HG03460 (cell line): ENCODE results near the gene THAP2.
A peak's percentile ranks its signal among the peaks of the same experiment; 100 is the strongest.
"Not testable (repeated sequence)": the region's sequence is repeated elsewhere in the genome, so short reads cannot be mapped to it uniquely, and the experiment has no call there.

Experiments used
- ATAC-seq: cut with Tn5 transposase; IDR thresholded peaks from one replicate; pipeline ENCODE4 v1.9.1; 2021; ENCODE audit not compliant: unreplicated experiment

The THAP2 gene

DNA sequence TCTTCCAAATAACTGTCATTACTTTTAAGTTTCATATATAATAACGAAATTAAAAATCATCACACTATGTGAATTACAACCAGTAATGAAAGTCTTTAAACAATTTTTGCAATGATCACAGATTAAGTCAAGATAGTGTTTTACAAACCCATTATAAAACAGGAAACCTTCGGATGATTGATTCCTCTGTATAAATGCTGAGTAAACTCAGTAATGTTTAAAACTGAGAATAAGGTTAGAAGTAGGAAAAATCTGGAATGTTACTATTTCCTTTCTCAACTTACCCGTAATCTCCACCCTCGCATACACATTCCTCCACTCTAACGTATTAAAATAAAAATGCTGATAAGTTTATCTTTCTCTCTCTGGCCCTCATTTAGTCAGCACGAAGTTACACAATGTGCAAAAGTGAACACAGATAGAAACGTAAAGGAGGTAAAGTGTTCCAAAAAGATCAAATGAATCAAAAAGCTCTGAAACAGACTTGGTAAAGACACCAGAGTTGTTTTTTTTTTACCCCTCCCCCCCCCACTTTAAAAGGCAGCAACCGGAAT, 2.0 kb upstream of the THAP2 start:
- no peak for ATAC-seq

GRCh38 chr12:71662849-71663560, 1.1 kb upstream of the THAP2 start:
- ATAC-seq = peak; percentile 26

DNA sequence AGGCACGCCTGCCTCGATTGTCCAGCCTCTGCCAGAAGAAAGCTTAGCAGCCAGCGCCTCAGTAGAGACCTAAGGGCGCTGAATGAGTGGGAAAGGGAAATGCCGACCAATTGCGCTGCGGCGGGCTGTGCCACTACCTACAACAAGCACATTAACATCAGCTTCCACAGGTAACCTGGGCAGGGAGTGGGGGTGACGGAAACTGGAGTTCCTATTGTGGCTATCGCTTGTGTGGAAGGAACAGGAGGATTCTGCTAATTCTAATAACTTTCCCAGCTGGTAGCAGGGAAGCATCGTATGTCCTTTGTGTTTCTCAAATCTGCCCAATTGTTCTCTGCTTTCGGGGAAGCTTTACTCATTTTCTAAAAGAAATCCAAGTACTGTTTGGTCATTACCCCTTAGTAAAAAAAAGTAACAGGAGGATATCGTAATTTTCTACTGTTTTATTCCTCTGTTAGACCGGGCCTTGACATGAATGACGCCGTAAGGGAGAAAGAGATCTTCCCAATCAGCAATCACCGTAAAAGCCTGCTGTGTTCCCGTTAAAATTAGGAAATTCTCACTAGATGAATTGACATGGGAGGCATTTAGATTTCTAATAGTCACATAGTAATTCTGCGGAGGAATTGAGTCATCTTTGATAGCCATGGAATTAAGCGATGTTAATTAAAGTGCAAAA, 449 bp downstream of the THAP2 start:
- peak; percentile 8 for ATAC-seq

DNA sequence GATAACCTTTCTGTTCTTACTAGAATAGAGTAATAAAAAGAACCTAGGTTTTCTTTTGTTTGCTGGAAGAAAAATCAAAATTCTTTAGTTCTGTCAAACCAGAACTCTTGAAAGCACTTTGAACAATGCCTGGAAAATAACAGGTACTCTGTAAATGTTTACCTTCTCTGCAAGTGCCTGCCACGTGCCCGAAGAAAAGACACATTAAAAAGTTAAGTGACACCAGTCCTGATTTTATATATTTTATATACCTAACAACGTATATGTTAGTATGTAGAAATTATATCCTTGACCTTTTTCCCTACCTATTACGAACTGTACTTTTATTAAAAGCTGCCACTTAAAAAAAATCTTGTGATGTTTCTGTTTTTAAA, 976 bp downstream of the THAP2 start:
- no peak for ATAC-seq

- no peak for ATAC-seq
Measured at GRCh38 chr12:71666259-71666658, 2.2 kb downstream of the THAP2 start.

DNA sequence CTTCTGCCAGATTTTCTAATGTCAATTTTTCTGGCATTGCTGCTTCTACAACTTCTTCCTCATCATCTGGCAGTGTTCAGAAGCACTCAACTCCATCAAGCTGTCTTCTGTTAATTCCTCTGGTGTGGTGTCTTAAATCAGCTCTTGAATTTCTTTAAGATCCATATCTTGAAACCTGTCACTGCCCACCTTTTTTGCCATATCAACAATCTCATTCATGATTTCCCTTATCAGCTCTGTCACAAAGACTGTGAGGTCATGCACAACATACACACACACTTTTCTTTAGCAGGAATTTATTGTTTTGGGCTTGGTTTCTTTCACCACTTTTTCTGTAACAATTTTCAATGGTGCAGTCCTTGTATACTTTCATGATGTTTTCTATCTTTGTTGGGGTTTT, 7.2 kb downstream of the THAP2 start:
- no peak for ATAC-seq

- no peak for ATAC-seq
Measured at GRCh38 chr12:71671816-71672215, 7.7 kb downstream of the THAP2 start.

DNA sequence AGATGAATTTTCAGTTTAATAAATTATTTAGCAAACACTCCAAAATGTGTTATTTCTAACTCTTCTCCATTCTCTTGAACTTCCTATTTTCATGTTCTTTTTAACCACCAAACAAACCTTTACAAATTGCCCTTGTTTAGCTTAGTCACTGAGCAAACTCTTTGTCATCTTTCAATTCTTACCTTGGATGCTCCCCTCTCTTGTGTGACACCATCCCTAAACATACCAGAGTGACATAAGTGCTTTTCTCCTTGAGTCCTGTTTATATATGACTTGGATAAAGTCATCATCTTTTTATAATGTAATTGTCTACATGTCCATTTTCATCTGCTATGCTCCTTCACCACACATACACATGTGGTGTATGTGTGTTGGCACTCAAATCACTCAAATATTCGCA, 18.4 kb downstream of the THAP2 start:
- ATAC-seq = no peak

DNA sequence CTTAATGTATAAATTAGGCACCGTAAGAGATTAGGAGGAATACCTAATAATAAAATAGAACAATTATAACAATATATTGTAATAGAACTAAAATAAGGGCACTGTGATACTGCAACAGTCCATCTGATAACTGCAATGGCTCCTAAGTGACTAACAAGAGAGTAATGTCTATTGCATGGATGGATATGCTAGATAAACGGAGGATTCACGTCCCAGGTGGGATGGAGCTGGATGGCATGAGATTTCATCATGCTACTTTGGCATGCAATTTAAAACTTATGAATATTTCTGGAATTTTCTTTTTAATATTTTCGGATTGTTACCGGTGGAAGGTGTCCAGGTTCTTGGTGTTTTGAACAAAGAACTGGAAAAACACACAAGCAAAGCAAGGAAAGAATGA, 19.5 kb downstream of the THAP2 start:
- no peak for ATAC-seq

DNA sequence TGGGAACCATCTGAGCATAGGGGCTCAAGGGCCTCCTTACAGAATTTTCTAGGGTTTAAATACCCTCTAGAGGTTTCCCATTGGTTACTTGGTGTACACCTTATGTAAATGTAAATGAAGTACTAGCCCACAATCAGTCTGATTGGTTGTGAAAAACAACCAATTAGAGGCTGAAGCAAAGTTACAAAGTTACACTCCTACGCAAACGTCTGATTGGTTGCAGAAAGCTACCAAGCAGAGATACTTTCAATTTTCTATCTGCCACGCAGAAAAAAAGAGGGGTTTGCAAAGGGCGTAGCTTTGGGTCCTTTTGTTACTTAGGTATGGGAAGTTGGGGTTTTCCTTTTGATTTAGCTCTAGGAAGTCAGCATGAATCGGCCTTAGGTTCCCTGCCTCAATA, 20.0 kb downstream of the THAP2 start:
- ATAC-seq = no peak

- ATAC-seq = no peak
Measured at GRCh38 chr12:71685312-71685906, 21.3 kb downstream of the THAP2 start.

DNA sequence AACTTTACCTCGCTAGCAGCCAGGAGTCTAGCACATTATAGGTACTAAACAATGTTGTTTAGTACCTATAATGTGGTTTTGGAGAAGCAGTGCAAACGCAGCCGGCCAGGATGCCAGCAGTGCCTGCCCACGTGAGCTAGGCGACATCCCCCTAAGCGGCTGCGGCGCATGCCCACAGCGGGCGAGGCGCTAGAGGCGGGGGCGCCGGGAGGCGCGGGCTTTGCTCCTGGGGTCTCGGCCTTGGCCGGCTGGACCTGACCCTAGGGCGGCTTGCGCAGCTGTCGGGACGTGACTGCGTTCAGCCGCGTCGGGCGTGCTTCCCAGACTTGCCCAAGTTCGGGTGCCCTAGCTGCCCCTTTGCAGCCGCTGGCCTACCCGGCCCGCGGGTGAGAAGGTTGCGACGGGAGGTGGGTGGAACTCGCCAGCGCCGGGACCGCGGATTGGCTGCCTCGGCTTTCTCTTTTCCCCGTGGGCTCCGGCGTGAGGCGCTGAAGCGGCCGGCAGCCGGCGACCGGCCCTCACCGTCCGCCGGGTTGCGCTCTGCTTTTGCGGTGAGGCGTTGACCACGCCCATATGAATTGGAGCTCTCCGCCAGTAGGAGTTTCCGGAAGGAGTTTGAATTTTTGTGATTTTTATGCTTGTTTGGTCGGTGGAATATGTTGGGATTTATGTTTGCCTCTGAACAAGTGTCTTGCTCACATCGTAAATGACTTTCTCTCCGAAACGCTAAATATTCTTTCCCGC, 22.0 kb downstream of the THAP2 start, which contains the start of gene TMEM19:
TSS of gene TMEM19 (plus strand) at position 169 of the 744 bp plus-strand sequence. CDS start 599 bp downstream, outside the sequence.
- ATAC-seq = peak; percentile 89

GRCh38 chr12:71686658-71687025, 22.5 kb downstream of the THAP2 start:
- no peak for ATAC-seq

DNA sequence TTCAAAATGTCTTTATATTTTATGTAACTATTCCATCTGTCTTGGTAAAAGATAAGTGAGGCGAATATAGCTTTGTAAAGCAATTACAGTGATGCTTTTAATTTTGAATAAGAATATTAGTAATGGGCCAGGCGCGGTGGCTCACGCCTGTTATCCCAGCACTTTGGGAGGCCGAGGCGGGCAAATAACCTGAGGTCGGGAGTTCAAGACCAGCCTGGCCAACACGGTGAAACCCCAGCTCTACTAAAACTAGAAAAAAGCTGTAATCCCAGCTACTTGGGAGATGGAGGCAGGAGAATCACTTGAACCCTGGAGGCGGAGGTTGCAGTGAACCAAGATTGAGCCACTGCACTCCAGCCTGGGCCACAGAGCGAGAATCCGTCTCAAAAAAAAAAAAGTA, 23.1 kb downstream of the THAP2 start:
- ATAC-seq = not testable (repeated sequence)

- no peak for ATAC-seq
Measured at GRCh38 chr12:71688961-71689570, 25.0 kb downstream of the THAP2 start.

DNA sequence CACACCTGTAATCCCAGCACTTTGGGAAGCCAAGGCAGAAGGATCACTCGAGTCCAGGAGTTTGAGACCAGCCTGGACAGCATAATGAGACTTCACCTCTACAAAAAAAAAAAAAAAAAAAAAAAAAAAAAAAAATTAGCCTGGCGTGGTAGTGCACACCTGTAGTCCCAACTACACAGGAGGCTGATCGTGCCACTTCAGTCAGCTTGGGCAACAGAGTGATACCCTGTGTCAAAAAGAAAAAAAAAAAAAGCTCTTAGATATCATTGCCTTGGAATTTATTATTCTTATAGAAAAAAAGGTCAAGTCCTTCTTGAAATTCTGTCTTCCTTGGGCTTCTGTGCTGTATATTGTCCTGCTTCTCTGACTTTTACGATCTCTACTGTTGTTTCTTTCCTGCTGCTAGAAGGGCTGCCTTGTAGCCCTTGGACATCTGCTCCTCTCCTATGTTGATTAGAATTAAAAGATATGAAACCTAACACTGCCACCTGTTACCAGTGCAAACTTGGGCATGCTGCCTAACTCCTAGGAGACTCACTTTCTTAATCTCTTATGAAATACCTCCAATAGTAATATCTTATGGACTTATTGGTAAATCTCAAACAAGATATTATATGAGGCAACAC, 27.5 kb downstream of the THAP2 start:
- no peak for ATAC-seq

GRCh38 chr12:71693126-71693525, 29.0 kb downstream of the THAP2 start:
- no peak for ATAC-seq

DNA sequence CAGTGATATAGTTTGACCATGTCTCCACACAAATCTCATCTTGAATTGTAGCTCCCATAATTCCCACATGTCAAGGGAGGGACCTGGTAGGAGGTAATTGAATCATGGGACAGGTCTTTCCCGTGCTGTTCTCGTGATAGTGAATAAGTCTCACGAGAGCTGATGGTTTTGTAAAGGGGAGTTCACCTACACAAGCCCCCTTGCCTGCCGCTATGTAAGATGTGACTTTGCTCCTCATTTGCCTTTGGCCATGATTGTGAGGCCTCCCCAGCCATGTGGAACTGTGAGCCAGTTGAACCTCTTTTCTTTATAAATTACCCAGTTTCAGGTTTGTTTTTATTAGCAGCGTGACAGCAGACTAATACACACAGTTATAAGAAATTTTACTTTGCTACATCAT, 29.6 kb downstream of the THAP2 start:
- ATAC-seq = peak; percentile 17

DNA sequence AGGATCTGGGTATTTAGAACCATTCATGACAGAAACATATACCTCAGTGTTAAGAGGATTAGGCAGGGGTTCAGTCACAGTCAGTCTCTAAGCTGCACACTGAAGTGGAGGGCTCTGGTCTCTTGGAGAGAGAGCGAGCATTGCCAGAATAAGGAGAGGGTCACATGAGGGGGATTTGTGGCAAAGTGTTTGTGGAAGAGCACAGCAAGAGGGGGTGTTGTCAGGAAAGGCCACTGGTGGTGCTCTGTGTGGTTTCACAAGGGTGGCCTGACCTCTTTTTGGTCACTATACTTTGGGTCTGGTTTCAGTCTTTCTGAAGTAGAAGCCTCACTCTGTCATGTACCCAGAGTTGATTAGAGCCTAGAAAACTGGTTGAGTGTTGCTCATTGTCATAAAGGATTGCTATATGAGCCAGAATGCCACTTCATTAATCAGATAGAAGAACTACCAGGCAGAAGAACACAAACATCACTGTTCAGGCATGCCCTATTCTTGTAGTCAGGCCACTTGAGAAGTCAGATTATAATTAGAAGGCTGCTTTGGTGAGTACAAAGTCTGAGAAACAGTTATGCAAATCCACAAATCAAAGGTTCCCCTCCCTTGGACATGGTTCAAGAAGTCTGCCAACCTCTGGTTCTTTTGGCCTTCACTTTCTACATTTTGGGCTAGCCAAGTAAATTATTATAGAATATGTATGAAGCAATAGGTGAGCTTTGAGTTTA, 30.2 kb downstream of the THAP2 start:
- peak; percentile 85 for ATAC-seq

GRCh38 chr12:71695782-71696181, 31.7 kb downstream of the THAP2 start:
- no peak for ATAC-seq
